NCI-H748 treated with DMSO at 0.1 percent for 48 hours (cell line): ENCODE data around the gene IGHMBP2.

Source experiments
- DNase-seq: peaks from one replicate; lab custom pipeline; 2025; lab: John Stamatoyannopoulos, UW

Gene IGHMBP2

DNA sequence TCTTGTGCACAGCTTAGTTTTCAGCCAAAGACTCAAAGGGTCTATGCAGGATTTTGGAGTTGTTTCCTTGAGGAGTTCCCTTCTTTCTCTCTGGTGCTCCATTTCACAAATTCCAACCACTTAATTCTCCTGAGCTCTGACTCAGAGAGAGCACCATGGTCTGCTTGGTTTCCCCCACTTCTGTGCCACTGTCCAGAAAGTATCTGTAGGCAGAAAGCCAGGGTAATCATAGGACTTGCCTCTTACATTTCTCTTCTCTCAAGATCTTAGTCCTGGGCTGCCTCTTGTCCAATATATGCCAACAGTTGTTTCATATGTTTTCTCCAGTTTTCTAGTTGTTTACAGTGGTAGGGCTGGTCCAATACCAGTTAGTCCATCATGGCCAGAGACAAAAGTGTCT, 83.5 kb downstream of the IGHMBP2 start:
- no peak for DNase-seq

DNA sequence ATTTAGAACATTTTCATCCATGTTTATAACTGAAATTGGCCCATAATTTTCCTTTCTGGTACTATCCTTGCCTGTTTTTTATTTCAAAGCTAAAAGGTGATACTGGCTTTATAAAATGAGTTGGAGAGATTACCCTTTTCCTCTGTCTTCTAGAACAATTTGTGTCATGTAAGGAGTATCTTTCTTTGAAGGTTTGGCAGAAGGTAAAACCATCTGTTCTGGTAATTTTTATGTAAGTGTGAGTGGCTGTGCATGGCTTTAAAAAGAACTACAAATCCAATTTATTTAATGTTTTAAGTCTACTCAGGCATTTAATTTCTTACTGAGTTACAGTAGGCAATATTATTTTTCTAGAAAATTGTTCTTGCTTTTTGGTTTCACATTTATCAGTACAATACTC, 84.8 kb downstream of the IGHMBP2 start:
- no peak for DNase-seq
